AG04449 (cell line): ENCODE measurements around the gene OSTM1.
"Not testable (repeated sequence)": the region's sequence is repeated elsewhere in the genome, so short reads cannot be mapped to it uniquely, and the experiment has no call there.

Source experiments
- CTCF ChIA-PET: fragments of 350-600 bp; formaldehyde crosslinking; extraction: SDS; loops from one replicate; lab custom pipeline; 2021; ENCODE audit warnings: antibody characterized with exemption; lab: Yijun Ruan, JAX
- POLR2A ChIA-PET: fragments of 400-600, 350-600 bp; formaldehyde crosslinking; extraction: SDS; loops from one replicate; lab custom pipeline; 2020; ENCODE audit warnings: antibody characterized with exemption, inconsistent platforms; lab: Yijun Ruan, JAX
- DNase-seq: peaks from one replicate; pipeline ENCODE4 v3.0.0-alpha.2; 2010; ENCODE audit warnings: low read depth, low spot score
- H3K4me3 ChIP-seq: 2 replicates; pipeline ENCODE4 v1.5.1; 2011; ENCODE audit warnings: low read depth, mild to moderate bottlenecking, control low read depth, low read length
- CTCF ChIP-seq: IDR thresholded peaks from one replicate; pipeline ENCODE4 v1.5.1; 2011; ENCODE audit warnings: mild to moderate bottlenecking, moderate library complexity, low read length, control low read depth, inconsistent platforms; ENCODE audit not compliant: insufficient read depth; ENCODE audit errors: missing control alignments

The OSTM1 gene

GRCh38 chr6:108024427-108025073 is 50.0 kb downstream of the OSTM1 start:
- POLR2A ChIA-PET, result no interaction called here
- DNase-seq, result no peak
- CTCF ChIA-PET, result no interaction called here
- TF ChIP-seq CTCF, result no peak
- no peak overlapping the region for H3K4me3 ChIP-seq

DNA sequence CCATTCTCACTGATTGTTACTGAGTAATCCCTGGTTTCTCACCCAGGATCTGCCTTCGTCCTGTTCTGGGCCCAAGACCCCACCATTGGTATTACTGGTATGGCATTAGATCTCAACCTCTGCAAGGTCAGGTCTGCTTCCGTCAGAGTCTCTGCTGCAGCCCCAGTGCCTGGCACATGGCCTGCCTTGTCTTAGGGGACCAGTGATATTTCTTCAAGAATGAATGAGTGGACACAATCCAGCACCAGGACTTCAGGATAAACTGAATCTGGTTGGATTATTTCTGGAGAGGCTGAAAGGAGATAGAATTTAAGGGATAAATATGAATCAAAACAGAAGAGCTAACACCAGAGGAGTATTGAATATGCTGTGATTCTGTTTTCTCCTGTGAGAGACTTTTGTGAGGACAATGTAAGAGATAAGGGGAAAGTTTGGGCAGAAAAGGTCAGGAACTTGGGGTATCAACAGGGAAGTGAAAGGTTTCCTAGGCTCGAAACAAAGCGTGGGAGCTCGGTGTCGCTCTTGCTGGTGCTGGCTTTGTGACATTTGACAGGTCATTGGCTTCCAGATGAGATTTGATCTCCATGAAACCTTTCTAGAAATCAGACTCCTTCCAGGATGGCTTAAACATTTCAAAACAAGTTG is 53.9 kb downstream of the OSTM1 start:
- ChIA-PET CTCF (no interaction called here), POLR2A (no interaction called here)
- TF ChIP-seq CTCF, result no peak
- DNase-seq, result no peak
- no peak overlapping the region for H3K4me3 ChIP-seq

- CTCF ChIA-PET, result not testable (repeated sequence)
Observed at GRCh38 chr6:108016283-108016682, 58.3 kb downstream of the OSTM1 start.

GRCh38 chr6:108013787-108014439 is 60.6 kb downstream of the OSTM1 start:
- DNase-seq, result no peak
- CTCF ChIA-PET, result no interaction called here
- TF ChIP-seq CTCF, result no peak
- no peak overlapping the region for H3K4me3 ChIP-seq
- POLR2A ChIA-PET, result no interaction called here

More at GRCh38 chr6:108016283-108016682, 58.3 kb downstream of the OSTM1 start:
- H3K4me3 ChIP-seq, POLR2A ChIA-PET, DNase-seq: not testable (repeated sequence)

GRCh38 chr6:108009894-108010293 is 64.6 kb downstream of the OSTM1 start:
- CTCF ChIA-PET, result interaction anchor here (1.4 kb wide), 1 partner anchor 30 kb away, joined by 6 read pairs; no protein-coding TSS in a partner anchor
- no peak for DNase-seq
- no peak overlapping the region for H3K4me3 ChIP-seq
- no peak for TF ChIP-seq CTCF
- POLR2A ChIA-PET, result no interaction called here

DNA sequence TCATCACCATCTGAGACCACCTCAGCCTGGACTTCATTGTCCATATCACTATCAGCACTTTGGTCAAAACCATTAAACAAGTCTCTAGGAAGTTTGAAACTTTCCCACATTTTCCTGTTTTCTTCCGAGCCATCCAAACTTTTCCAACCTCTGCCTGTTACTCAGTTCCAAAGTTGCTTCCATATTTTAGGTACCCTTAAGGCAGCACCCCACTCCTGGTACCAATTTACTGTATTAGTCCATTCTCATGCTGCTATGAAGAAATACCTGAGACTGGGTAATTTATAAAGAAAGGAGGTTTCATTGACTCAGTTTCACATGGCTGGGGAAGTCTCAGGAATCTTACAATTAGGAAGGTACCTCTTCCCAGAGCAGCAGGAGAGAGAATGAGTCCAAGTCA is 65.3 kb downstream of the OSTM1 start:
- POLR2A ChIA-PET, DNase-seq, H3K4me3 ChIP-seq: not testable (repeated sequence)
- CTCF ChIA-PET, result interaction anchor here (1.4 kb wide), 1 partner anchor 29 kb away, joined by 6 read pairs; no protein-coding TSS in a partner anchor

- POLR2A ChIA-PET, result no interaction called here
Observed at GRCh38 chr6:108008363-108008762, 66.2 kb downstream of the OSTM1 start.

More at GRCh38 chr6:108008363-108008762, 66.2 kb downstream of the OSTM1 start:
- no peak overlapping the region for H3K4me3 ChIP-seq
- TF ChIP-seq CTCF, result no peak
- DNase-seq, result no peak
- CTCF ChIA-PET, result no interaction called here
